ENCODE measurements around the gene IFNA2. TPM values are rescaled to one million over a fixed set of nuclear protein-coding genes. Genes with fewer than 3 reads are reported as not detected.
"Not testable (repeated sequence)": the region's sequence is repeated elsewhere in the genome, so short reads cannot be mapped to it uniquely, and the experiment has no call there.

The IFNA2 gene
- total RNA-seq, 3 donors from 2014 or later: not detected

DNA sequence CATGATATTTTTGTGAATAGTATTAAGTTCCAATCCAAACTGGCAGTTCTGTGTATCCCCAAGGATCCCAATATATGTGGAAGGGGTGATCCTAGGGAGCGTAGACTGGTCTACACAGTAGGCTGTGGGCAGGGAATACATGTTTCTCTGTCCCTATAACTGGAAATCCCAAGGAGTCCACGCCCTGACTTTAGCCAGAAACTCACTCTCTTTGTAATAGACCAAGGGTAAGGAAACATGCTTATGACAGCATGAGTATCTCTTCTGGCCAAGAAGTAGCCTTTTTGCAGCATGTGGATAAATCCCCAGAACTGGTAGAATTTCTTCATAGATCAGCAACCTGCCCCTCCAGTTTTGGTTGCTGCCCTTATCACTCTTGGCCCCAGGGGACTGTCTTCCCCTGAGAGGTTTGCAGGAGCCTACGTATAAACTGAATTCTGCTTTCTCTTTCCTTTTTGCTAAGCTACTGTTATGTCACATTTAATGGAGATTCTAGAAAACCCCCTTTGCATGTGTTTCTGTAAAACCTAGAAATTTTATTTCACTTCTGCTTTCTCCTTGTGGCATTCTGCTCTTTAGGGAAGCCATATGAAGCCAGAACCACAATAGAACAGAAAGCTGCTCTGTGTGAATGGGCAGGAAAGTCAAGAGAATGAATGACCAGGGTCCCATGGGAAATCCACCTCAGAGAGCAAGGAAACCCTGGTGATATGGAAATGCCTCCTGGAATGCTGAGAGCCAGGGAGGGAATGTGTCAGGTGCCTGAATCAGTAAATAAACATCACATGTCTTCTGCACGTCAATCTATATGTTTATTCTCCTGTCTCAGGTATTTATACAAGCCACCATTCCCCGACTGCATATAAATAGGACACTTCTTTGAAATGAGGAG is 3.5 kb downstream of the IFNA2 start:
- H3K27ac ChIP-seq: no peak overlapping the region
- no peaks in the 10 kb centered on the region for H3K4me1 ChIP-seq
- intact Hi-C loops (cut with DNase I; ENCODE audit: low total_unique reads): loop anchor here (10.0 kb wide), 1 partner anchor 543 kb away; no protein-coding TSS in a partner anchor
- TF ChIP-seq POLR2AphosphoS5 (IDR thresholded peaks at IDR 0.05) (no peak), POLR2A (IDR thresholded peaks at IDR 0.05) (no peak)
- H3K27me3 ChIP-seq: peaks cover 0 to 7% of the 10 kb centered on the region in 2 donors
- H3K9me3 ChIP-seq: no peaks in the 10 kb centered on the region
- no peaks in the 10 kb centered on the region for H3K36me3 ChIP-seq
- H3K4me3 ChIP-seq: no peak overlapping the region
- DNase-seq (ENCODE audit: low spot score in 2 of 2): no peak

DNA sequence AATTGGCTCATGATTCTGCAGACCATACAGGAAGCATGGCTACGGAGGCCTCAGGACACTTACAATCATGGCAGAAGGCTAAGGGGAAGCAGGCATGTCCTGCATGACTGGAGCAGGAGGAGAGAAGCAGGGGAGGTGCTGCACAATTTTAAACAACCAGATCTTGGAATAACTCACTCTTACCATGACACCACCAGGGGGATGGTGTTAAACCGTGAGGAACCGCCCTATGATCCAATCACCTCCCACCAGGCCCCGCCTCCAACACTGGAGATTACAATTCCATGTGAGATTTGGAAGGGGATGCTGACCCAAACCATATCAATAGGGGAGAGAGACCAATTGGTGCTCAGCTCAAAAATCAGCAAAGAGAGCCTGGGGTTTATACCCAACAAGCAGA is 13.7 kb downstream of the IFNA2 start:
- H3K9me3 ChIP-seq; H3K27ac ChIP-seq; DNase-seq (ENCODE audit: low spot score in 2 of 2); H3K27me3 ChIP-seq; H3K4me3 ChIP-seq; intact Hi-C loops (cut with DNase I; ENCODE audit: low total_unique reads); H3K36me3 ChIP-seq; H3K4me1 ChIP-seq: not testable (repeated sequence)

DNA sequence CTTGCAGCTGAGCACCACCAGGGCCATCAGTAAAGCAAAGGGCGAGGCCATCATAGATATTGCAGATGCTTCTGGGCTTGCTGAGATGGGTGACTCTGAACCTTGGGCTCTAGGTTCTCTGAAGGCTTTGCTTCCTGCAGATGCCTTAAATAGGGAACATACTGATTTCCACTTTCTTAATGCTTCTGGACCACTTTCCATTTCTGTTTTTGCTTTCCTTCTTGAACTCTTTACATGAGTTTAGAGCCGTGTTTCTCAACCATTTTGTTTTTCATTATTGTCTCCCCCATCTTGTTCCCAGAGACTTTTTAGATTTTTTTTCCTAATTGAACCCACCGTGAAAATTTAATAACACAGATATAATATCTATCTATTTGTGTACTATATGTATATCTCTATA is 17.2 kb downstream of the IFNA2 start, which contains the start of gene IFNA13:
Gene IFNA13, minus strand, starts transcription at position 101 of the 400 bp plus-strand sequence. Its CDS starts 47 bp downstream, at position 54.
- intact Hi-C loops (cut with DNase I; ENCODE audit: low total_unique reads): loop anchor here (2.0 kb wide), 1 partner anchor 51 kb away; no protein-coding TSS in a partner anchor
- TF ChIP-seq, protein P1, sequence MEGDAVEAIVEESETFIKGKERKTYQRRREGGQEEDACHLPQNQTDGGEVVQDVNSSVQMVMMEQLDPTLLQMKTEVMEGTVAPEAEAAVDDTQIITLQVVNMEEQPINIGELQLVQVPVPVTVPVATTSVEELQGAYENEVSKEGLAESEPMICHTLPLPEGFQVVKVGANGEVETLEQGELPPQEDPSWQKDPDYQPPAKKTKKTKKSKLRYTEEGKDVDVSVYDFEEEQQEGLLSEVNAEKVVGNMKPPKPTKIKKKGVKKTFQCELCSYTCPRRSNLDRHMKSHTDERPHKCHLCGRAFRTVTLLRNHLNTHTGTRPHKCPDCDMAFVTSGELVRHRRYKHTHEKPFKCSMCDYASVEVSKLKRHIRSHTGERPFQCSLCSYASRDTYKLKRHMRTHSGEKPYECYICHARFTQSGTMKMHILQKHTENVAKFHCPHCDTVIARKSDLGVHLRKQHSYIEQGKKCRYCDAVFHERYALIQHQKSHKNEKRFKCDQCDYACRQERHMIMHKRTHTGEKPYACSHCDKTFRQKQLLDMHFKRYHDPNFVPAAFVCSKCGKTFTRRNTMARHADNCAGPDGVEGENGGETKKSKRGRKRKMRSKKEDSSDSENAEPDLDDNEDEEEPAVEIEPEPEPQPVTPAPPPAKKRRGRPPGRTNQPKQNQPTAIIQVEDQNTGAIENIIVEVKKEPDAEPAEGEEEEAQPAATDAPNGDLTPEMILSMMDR (IDR thresholded peaks at IDR 0.05): no peak
- TF ChIP-seq POLR2AphosphoS5 (IDR thresholded peaks at IDR 0.05) (no peak), POLR2A (IDR thresholded peaks at IDR 0.05) (no peak)
- no peak within 1 kb of the TSS for H3K27ac ChIP-seq
- H3K4me1 ChIP-seq: no peaks in the 10 kb centered on the region
- no peaks in the 10 kb centered on the region for H3K9me3 ChIP-seq
- H3K36me3 ChIP-seq: no peaks in the 10 kb centered on the region
- H3K27me3 ChIP-seq: no peaks in the 10 kb centered on the region
- DNase-seq (ENCODE audit: low spot score in 2 of 2): no peak
- H3K4me3 ChIP-seq: no peak within 1 kb of the TSS

DNA sequence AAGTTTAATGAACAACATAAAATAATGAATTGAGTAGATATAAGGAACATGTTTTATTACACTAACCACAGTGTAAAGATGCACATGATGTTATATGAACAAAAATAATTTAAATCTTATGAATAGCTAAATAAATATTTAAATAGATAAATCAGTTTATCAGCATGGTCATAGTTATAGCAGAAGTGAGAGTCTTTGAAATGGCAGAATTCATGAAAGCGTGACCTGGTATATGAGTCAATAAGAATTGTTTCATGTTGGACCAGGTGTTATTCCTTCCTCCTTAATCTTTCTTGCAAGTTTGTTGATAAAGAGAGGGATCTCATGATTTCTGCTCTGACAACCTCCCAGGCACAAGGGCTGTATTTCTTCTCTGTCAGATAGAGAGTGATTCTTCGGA is 18.0 kb downstream of the IFNA2 start:
- H3K27me3 ChIP-seq; DNase-seq (ENCODE audit: low spot score in 2 of 2); H3K4me1 ChIP-seq; H3K9me3 ChIP-seq; H3K4me3 ChIP-seq; intact Hi-C loops (cut with DNase I; ENCODE audit: low total_unique reads); H3K36me3 ChIP-seq; H3K27ac ChIP-seq: not testable (repeated sequence)

DNA sequence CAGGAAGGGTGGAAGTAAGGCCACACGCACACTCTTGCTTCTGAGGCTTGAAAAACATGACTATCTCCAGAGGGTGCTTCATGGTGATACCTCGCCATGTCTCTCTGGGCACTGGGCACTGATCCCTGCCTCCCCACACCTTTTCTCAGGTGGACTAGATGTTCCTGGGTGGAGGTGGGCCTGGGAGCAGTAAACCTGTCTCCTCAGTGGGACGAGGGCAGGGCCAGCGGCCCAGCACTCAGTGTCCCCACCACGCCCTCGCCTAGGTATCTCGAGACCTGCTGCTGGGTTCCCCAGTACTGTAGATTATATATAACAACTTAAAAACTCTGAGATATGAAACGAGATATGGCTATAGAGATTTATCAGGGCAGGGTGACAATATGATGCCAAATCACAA is 22.9 kb downstream of the IFNA2 start:
- Histone ChIP-seq H3K4me1 (no peaks in the 10 kb centered on the region), H3K9me3 (no peaks in the 10 kb centered on the region), H3K4me3 (no peak overlapping the region), H3K27ac (no peak overlapping the region), H3K36me3 (no peaks in the 10 kb centered on the region), H3K27me3 (no peaks in the 10 kb centered on the region)
- TF ChIP-seq, protein P1 (IDR thresholded peaks at IDR 0.05): no peak
- TF ChIP-seq POLR2A (IDR thresholded peaks at IDR 0.05) (no peak), POLR2AphosphoS5 (IDR thresholded peaks at IDR 0.05) (no peak)
- no peak for DNase-seq (ENCODE audit: low spot score in 2 of 2)
- intact Hi-C loops (cut with DNase I; ENCODE audit: low total_unique reads): no loop called here

DNA sequence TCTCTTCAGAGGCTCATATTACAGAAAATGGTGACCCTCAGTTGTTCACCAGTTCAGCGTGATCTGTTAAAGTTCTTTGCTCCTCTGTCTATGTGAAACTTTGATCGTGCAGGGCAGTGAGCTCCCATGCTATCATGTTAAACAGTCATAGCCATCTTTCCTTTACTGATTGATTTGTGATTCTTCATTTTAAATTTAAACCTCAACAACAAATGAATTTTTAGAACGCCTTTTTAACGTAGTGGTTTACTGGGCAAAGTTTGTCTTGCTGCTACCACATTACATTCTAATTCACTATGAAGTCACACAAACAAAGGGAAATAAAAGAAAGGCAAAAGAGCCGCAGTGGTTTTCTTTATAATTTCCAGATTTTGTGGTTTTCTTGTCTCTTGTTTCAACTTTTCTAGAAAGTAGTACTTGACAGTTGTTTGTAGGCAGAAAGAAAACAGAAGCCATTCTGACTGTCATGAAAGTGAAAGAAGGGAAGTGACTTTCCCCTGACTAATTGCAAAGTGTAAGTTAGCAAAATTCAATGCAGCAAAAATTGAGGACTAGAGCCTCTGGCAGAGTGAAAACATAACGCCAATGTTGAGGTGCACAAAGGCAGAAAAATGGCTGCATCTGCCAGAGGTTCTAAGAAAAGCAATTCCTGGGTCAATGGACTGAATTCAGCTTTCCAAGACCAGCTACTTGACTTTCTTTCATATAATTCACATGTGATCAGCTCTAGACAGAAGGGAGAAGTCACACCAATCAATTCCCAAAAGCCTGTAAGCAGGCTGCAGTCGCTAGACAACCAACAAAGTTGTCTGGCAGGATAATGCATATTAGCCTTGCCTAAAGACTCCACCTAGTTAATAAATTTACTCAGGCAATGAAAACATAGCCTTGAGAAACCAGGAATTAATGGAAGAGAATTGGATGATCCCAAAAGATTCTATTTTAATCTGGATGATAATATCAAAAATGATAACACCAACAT is 27.4 kb downstream of the IFNA2 start:
- H3K27ac ChIP-seq: no peak overlapping the region
- H3K9me3 ChIP-seq: no peaks in the 10 kb centered on the region
- TF ChIP-seq POLR2AphosphoS5 (IDR thresholded peaks at IDR 0.05) (no peak), POLR2A (IDR thresholded peaks at IDR 0.05) (no peak)
- TF ChIP-seq, protein P1 (IDR thresholded peaks at IDR 0.05): no peak
- H3K4me1 ChIP-seq: no peaks in the 10 kb centered on the region
- H3K36me3 ChIP-seq: no peaks in the 10 kb centered on the region
- intact Hi-C loops (cut with DNase I; ENCODE audit: low total_unique reads): no loop called here
- no peaks in the 10 kb centered on the region for H3K27me3 ChIP-seq
- no peak for DNase-seq (ENCODE audit: low spot score in 2 of 2)
- peak overlapping the region in 1 of 3 donors; percentile 7 for H3K4me3 ChIP-seq

All from breast epithelium (tissue), 4 donors.